Astrocyte (in vitro differentiated cells and primary cell): ENCODE data around the gene PLXND1. TPM values are rescaled to one million over a fixed set of nuclear protein-coding genes. Genes with fewer than 3 reads are reported as not detected.

Experiments
- DNase-seq: peaks from one replicate; pipeline ENCODE4 v3.0.0-alpha.2; 2010; ENCODE audit warnings: low read depth
- FAIRE-seq: peaks from 2 replicates; lab custom pipeline; 2011; peaks lifted over from hg19 to GRCh38; lab: Jason Lieb, UNC
- H2AFZ ChIP-seq: 2 replicates; pipeline ENCODE4 v1.6.0; 2012; ENCODE audit warnings: low read depth, low read length, inconsistent platforms
- H3K27ac ChIP-seq: 2 replicates; pipeline ENCODE4 v1.5.1; 2011; ENCODE audit warnings: low read depth, low read length, inconsistent platforms
- H3K27me3 ChIP-seq: 2 replicates; pipeline ENCODE4 v1.6.0; 2011; ENCODE audit warnings: low read length, inconsistent platforms; ENCODE audit not compliant: insufficient read depth
- H3K36me3 ChIP-seq: 2 replicates; pipeline ENCODE4 v1.5.1; 2011; ENCODE audit warnings: low read length, inconsistent platforms; ENCODE audit not compliant: insufficient read depth
- H3K4me1 ChIP-seq: 2 replicates; pipeline ENCODE4 v1.5.1; 2011; ENCODE audit warnings: low read length, inconsistent platforms; ENCODE audit not compliant: insufficient read depth
- H3K4me2 ChIP-seq: 2 replicates; pipeline ENCODE4 v1.6.0; 2012; ENCODE audit warnings: low read length, inconsistent platforms
- H3K4me3 ChIP-seq: 2 replicates; pipeline ENCODE4 v1.5.1; 2011; ENCODE audit warnings: low read depth, mild to moderate bottlenecking, low read length, inconsistent platforms; ENCODE audit not compliant: insufficient read depth
- H3K79me2 ChIP-seq: 2 replicates; pipeline ENCODE4 v1.6.0; 2012; ENCODE audit warnings: mild to moderate bottlenecking, low read length, inconsistent platforms; ENCODE audit not compliant: insufficient read depth
- H3K9ac ChIP-seq: 2 replicates; pipeline ENCODE4 v1.6.0; 2012; ENCODE audit warnings: mild to moderate bottlenecking, low read length, inconsistent platforms
- H3K9me3 ChIP-seq: 2 replicates; pipeline ENCODE4 v1.5.1; 2012; ENCODE audit warnings: low read depth, mild to moderate bottlenecking, low read length, inconsistent platforms; ENCODE audit not compliant: insufficient read depth
- H4K20me1 ChIP-seq: 2 replicates; pipeline ENCODE4 v1.6.0; 2012; ENCODE audit warnings: low read length, inconsistent platforms; ENCODE audit not compliant: insufficient read depth
- H3K27ac Mint-ChIP-seq: one replicate; pipeline ENCODE4 v1.8.0; 2021; ENCODE audit warnings: mild to moderate bottlenecking, mixed read lengths; ENCODE audit not compliant: unreplicated experiment
- H3K27me3 Mint-ChIP-seq: one replicate; pipeline ENCODE4 v1.8.0; 2021; ENCODE audit warnings: low read depth, mixed read lengths; ENCODE audit not compliant: unreplicated experiment
- H3K36me3 Mint-ChIP-seq: one replicate; pipeline ENCODE4 v1.8.0; 2021; ENCODE audit warnings: low read depth, mixed read lengths; ENCODE audit not compliant: unreplicated experiment
- H3K4me1 Mint-ChIP-seq: one replicate; pipeline ENCODE4 v1.8.0; 2021; ENCODE audit warnings: low read depth, mixed read lengths; ENCODE audit not compliant: unreplicated experiment
- H3K4me3 Mint-ChIP-seq: one replicate; pipeline ENCODE4 v1.8.0; 2021; ENCODE audit warnings: mild to moderate bottlenecking, moderate library complexity, mixed read lengths; ENCODE audit not compliant: unreplicated experiment
- H3K9me3 Mint-ChIP-seq: one replicate; pipeline ENCODE4 v1.8.0; 2021; ENCODE audit warnings: mild to moderate bottlenecking, mixed read lengths; ENCODE audit not compliant: unreplicated experiment
- EZH2 ChIP-seq: IDR thresholded peaks from 2 replicates; pipeline ENCODE4 v1.6.1; 2012; ENCODE audit warnings: mild to moderate bottlenecking, low read length, inconsistent platforms; ENCODE audit not compliant: insufficient read depth
- total RNA-seq: library from RNA; stranded (reverse); gene quantifications from 2 replicates; pipeline ENCODE4 v1.2.1, GENCODE V29; 2021
- TF ChIP-seq, protein P1 (sequence below): IDR thresholded peaks from 2 replicates; pipeline ENCODE4 v1.5.1; 2011; ENCODE audit warnings: low read depth, mild to moderate bottlenecking, inconsistent platforms, low read length, moderate library complexity; ENCODE audit not compliant: insufficient read depth

Gene PLXND1
- total RNA-seq, 1 donor from 2014 or later: 184 TPM

DNA sequence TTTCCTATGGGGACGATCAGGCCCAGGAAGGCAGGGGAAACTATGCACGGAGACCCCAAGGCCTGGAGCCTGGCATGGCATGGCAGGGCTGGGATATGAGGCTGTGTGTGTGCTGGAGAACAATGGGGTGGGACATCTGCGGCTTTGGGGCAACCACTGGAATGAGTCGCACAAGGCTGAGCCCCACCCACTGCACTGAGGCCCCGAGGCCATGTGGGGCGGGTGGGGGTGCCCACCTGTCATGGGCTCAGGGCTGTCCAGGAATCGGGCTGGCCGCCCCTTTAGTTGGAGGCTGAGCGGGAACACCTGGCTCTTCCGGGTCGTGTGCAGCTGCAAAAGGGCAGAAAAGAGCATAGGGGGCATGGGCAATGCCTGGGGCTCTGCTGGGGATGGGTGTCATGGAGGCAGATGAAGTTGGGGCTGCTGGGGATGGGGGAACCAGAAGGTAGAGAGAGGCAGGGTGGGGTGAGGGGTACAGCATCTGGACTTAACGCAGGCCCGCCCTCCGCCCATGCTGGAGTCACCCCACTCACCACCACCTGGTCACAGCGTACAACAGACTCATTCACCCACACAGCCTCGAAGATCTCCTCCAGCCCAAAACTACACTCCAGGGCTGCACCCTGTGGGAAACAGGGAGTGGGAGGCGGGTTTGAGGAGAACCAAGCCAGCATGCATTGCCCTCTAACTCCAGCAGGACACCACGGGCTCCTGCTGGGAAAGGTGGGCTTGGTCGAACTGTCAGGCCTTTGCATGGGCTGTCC, 31.1 kb downstream of the PLXND1 start:
- DNase-seq (no peak), FAIRE-seq (no peak)
- TF ChIP-seq, protein P1, sequence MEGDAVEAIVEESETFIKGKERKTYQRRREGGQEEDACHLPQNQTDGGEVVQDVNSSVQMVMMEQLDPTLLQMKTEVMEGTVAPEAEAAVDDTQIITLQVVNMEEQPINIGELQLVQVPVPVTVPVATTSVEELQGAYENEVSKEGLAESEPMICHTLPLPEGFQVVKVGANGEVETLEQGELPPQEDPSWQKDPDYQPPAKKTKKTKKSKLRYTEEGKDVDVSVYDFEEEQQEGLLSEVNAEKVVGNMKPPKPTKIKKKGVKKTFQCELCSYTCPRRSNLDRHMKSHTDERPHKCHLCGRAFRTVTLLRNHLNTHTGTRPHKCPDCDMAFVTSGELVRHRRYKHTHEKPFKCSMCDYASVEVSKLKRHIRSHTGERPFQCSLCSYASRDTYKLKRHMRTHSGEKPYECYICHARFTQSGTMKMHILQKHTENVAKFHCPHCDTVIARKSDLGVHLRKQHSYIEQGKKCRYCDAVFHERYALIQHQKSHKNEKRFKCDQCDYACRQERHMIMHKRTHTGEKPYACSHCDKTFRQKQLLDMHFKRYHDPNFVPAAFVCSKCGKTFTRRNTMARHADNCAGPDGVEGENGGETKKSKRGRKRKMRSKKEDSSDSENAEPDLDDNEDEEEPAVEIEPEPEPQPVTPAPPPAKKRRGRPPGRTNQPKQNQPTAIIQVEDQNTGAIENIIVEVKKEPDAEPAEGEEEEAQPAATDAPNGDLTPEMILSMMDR: no peak
- no peak for TF ChIP-seq EZH2
- no peak overlapping the region for H3K27ac ChIP-seq
- H3K4me1 ChIP-seq: no peaks in the 10 kb centered on the region
- Mint-ChIP-seq H3K27me3 (no peaks in the 10 kb centered on the region), H3K4me1 (no peaks in the 10 kb centered on the region), H3K36me3 (peaks cover 9% of the 10 kb centered on the region), H3K27ac (no peak overlapping the region), H3K9me3 (no peaks in the 10 kb centered on the region), H3K4me3 (no peak overlapping the region)
- no peaks in the 10 kb centered on the region for H3K79me2 ChIP-seq
- H4K20me1 ChIP-seq: no peaks in the 10 kb centered on the region
- H3K27me3 ChIP-seq: no peaks in the 10 kb centered on the region
- H3K9ac ChIP-seq: no peak overlapping the region
- no peak overlapping the region for H2AFZ ChIP-seq
- H3K4me3 ChIP-seq: no peak overlapping the region
- peaks cover 2% of the 10 kb centered on the region for H3K36me3 ChIP-seq
- H3K9me3 ChIP-seq: no peaks in the 10 kb centered on the region
- H3K4me2 ChIP-seq: no peak overlapping the region

DNA sequence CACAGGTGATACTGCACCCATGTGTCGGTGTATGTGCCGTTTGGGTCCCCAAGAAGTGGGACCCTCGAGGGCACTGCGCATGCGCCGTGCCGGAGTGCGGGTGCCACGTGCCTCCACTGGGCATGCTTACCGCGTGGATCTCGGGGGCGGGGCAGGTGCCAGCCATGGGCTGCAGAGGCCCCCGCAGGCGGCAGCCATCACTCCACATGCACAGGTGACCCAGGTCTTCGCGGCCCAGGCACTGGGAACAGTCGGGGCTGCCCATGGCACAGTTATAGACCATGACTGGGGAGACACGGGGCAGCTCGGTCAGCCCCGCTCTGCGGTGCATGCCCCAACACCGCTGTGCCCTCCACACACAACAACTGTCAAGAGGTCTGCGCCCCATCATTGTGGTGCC, 32.3 kb downstream of the PLXND1 start:
- Histone ChIP-seq H2AFZ (no peak overlapping the region), H3K36me3 (peaks cover 4% of the 10 kb centered on the region), H3K4me2 (no peak overlapping the region), H3K79me2 (no peaks in the 10 kb centered on the region), H3K4me1 (no peaks in the 10 kb centered on the region), H3K9me3 (no peaks in the 10 kb centered on the region), H3K27ac (no peak overlapping the region), H3K4me3 (no peak overlapping the region), H3K27me3 (no peaks in the 10 kb centered on the region), H4K20me1 (no peaks in the 10 kb centered on the region), H3K9ac (no peak overlapping the region)
- H3K27me3 Mint-ChIP-seq: no peaks in the 10 kb centered on the region
- no peak overlapping the region for H3K4me3 Mint-ChIP-seq
- no peak overlapping the region for H3K27ac Mint-ChIP-seq
- FAIRE-seq: no peak
- no peaks in the 10 kb centered on the region for H3K9me3 Mint-ChIP-seq
- H3K4me1 Mint-ChIP-seq: no peaks in the 10 kb centered on the region
- peaks cover 8% of the 10 kb centered on the region for H3K36me3 Mint-ChIP-seq
- no peak for DNase-seq
- TF ChIP-seq EZH2: no peak
- TF ChIP-seq, protein P1: no peak

DNA sequence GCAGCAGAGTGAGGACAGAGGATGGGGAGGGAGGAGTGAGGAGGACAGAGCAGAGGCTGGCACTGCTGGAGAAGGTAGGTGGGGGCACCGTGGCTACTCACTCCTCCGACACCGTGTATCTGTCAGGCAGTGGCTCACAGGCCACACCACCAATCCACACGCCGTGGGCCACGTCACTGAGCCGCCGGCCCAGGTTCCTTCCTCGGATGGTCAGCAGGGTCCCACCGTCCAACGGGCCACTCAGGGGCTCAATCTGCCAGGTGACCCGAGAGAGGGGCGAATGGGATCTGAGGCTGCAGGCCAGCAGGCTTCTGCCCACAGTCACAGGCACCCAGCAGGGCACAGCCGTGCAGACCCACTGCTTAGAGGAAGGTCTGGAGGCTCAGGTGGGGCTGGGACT, 33.0 kb downstream of the PLXND1 start:
- Mint-ChIP-seq H3K9me3 (no peaks in the 10 kb centered on the region), H3K4me1 (no peaks in the 10 kb centered on the region), H3K27ac (no peak overlapping the region), H3K27me3 (no peaks in the 10 kb centered on the region), H3K36me3 (peaks cover 8% of the 10 kb centered on the region), H3K4me3 (no peak overlapping the region)
- H3K36me3 ChIP-seq: peaks cover 4% of the 10 kb centered on the region
- DNase-seq: no peak
- TF ChIP-seq, protein P1: no peak
- TF ChIP-seq EZH2: no peak
- H3K79me2 ChIP-seq: no peaks in the 10 kb centered on the region
- H3K9me3 ChIP-seq: no peaks in the 10 kb centered on the region
- no peak overlapping the region for H3K4me3 ChIP-seq
- H3K27ac ChIP-seq: no peak overlapping the region
- H3K4me1 ChIP-seq: no peaks in the 10 kb centered on the region
- H3K4me2 ChIP-seq: no peak overlapping the region
- H3K27me3 ChIP-seq: no peaks in the 10 kb centered on the region
- FAIRE-seq: no peak
- no peaks in the 10 kb centered on the region for H4K20me1 ChIP-seq
- no peak overlapping the region for H2AFZ ChIP-seq
- H3K9ac ChIP-seq: no peak overlapping the region
